PFSK-1 (cell line): ENCODE results near the gene TTLL5.

Experiments
- POLR2AphosphoS5 ChIP-seq: IDR thresholded peaks from 2 replicates; pipeline ENCODE4 v1.6.1; 2012; ENCODE audit warnings: low read depth, mild to moderate bottlenecking, control low read depth, low read length, moderate library complexity
- TAF1 ChIP-seq: IDR thresholded peaks from 2 replicates; pipeline ENCODE4 v1.6.1; 2012; ENCODE audit warnings: low read length, control low read depth, borderline replicate concordance; ENCODE audit not compliant: insufficient read depth

- TF ChIP-seq POLR2AphosphoS5 (no peak), TAF1 (no peak)
Measured at GRCh38 chr14:75876530-75876929, 215.5 kb downstream of the TTLL5 start.
